Vagina (tissue), 2 donors: Measurements from ENCODE around the gene F2RL3.

ENCODE experiments used
- CTCF ChIP-seq, 3 experiments: fragments of 450-650 bp in 2 of 3; fragments of 200-600 bp in 1 of 3; sonication (generic) in 1 of 3; IDR thresholded peaks; one replicate each; pipeline ENCODE4 v1.5.1; 2017 to 2019; ENCODE audit warnings: antibody characterized with exemption in 3 of 3, mild to moderate bottlenecking in 2 of 3, moderate library complexity in 2 of 3
- POLR2A ChIP-seq, 2 donors: fragments of 450-650 bp; IDR thresholded peaks; one replicate each; pipeline ENCODE4 v1.6.1; 2017; ENCODE audit warnings: antibody characterized with exemption in 2 of 2, mild to moderate bottlenecking in 2 of 2, moderate library complexity in 2 of 2
- POLR2AphosphoS5 ChIP-seq, 2 donors: sonication (generic); formaldehyde crosslinking; IDR thresholded peaks; one replicate each; pipeline ENCODE4 v1.9.0; 2017; ENCODE audit warnings: antibody characterized with exemption in 2 of 2, mild to moderate bottlenecking in 2 of 2, low read depth in 1 of 2; ENCODE audit not compliant: insufficient read depth in 1 of 2

GRCh38 chr19:16911046-16911445 lies 22.2 kb downstream of the F2RL3 start:
- TF ChIP-seq CTCF (IDR thresholded peaks at IDR 0.05), result no peak
- no peak for TF ChIP-seq POLR2A (IDR thresholded peaks at IDR 0.05)
- TF ChIP-seq POLR2AphosphoS5 (IDR thresholded peaks at IDR 0.05; ENCODE audit: insufficient read depth in 1 of 2, low read depth in 1 of 2), result no peak
